Stimulated activated CD8-positive, alpha-beta memory T cell treated with anti-CD3 and anti-CD28 coated beads, Interleukin-12 subunit alpha, Interleukin-12 subunit beta, amount 100 ng/mL, for 4 hours (primary cell): ENCODE measurements around the gene RIN1.
A peak's percentile ranks its signal among the peaks of the same experiment; 100 is the strongest.

Experiments used
- DNase-seq: peaks from one replicate; pipeline ENCODE4 v3.0.0-alpha.2; 2020; ENCODE audit warnings: low read depth

The RIN1 gene

DNA sequence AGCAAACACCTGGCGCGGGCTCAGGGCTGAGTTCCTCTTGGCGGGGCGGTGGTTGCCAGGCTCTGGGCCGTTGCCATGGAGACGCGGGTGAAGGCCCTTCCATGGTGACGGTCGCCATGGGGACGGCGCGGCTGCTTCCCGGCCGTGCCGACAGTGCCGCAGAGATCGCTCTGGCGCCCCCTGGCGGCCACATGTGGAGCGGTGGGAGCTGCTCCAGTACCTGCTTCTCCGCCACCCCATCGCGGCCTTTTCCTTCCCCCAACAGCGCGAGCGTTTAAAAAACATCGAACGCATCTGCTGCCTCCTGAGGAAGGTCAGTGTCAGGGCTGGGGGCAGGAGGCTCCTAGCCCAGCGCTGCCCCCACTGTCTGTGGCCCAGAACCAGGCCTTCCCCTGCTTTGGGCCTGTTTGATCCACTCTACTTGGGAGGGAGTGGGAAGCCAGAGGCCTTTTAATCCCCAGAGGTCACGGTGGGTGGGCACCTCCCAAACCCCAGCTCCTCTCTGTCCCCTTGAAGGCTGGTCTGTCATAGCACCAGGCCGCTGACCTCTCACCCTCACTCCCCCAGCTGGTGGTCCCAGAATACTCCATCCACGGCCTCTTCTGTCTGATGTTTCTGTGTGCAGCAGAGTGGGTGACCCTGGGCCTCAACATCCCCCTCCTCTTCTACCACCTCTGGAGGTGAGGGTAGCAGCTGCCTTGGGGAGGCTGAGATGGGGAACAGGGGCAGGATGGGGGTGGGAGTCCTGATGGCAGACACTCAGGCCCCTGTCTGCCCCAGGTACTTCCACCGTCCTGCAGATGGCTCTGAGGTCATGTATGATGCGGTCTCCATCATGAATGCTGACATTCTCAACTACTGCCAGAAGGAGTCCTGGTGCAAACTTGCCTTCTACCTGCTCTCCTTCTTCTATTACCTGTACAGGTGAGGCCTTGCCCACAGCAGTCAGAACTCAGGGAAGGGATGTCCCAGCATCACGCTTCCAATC lies 53.5 kb downstream of the RIN1 start:
- peak; percentile 96 for DNase-seq
